BJ (cell line): ENCODE data around the gene KRT81. TPM values are rescaled to one million over a fixed set of nuclear protein-coding genes. Genes with fewer than 3 reads are reported as not detected.
"Not testable (repeated sequence)": the region's sequence is repeated elsewhere in the genome, so short reads cannot be mapped to it uniquely, and the experiment has no call there.

Experiments used
- CTCF ChIA-PET: fragments of 350-600 bp; formaldehyde crosslinking; extraction: SDS; loops from one replicate; lab custom pipeline; 2021; ENCODE audit warnings: antibody characterized with exemption, inconsistent platforms; lab: Yijun Ruan, JAX
- POLR2A ChIA-PET: fragments of 300-600 bp; sonication (Branson Sonifier 250); formaldehyde crosslinking; extraction: SDS; loops from one replicate; lab custom pipeline; 2021; ENCODE audit warnings: antibody characterized with exemption; lab: Charles Lee
- DNase-seq: peaks from one replicate; pipeline ENCODE4 v3.0.0-alpha.2; 2011; ENCODE audit warnings: low read depth
- H3K27me3 ChIP-seq: 2 replicates; pipeline ENCODE4 v1.6.0; 2011; ENCODE audit warnings: low read length; ENCODE audit not compliant: control insufficient read depth, insufficient read depth
- H3K36me3 ChIP-seq: 2 replicates; pipeline ENCODE4 v1.5.1; 2011; ENCODE audit warnings: low read length; ENCODE audit not compliant: control insufficient read depth, insufficient read depth
- H3K4me3 ChIP-seq: 2 replicates; pipeline ENCODE4 v1.5.1; 2011; ENCODE audit warnings: low read depth, mild to moderate bottlenecking, control low read depth, low read length
- polyA plus RNA-seq: library from polyadenylated mRNA; depleted of rRNA; stranded (reverse); fragments of >200 nt; gene quantifications from 2 replicates; pipeline ENCODE4 v1.2.3, GENCODE V29; 2011
- TF ChIP-seq, protein P1 (sequence below): IDR thresholded peaks from 2 replicates; pipeline ENCODE4 v1.5.1; 2011; ENCODE audit warnings: low read depth, mild to moderate bottlenecking, control low read depth, inconsistent platforms, low read length, moderate library complexity; ENCODE audit not compliant: insufficient read depth

Gene KRT81
- polyA plus RNA-seq, 1 experiment = 24.7 TPM

DNA sequence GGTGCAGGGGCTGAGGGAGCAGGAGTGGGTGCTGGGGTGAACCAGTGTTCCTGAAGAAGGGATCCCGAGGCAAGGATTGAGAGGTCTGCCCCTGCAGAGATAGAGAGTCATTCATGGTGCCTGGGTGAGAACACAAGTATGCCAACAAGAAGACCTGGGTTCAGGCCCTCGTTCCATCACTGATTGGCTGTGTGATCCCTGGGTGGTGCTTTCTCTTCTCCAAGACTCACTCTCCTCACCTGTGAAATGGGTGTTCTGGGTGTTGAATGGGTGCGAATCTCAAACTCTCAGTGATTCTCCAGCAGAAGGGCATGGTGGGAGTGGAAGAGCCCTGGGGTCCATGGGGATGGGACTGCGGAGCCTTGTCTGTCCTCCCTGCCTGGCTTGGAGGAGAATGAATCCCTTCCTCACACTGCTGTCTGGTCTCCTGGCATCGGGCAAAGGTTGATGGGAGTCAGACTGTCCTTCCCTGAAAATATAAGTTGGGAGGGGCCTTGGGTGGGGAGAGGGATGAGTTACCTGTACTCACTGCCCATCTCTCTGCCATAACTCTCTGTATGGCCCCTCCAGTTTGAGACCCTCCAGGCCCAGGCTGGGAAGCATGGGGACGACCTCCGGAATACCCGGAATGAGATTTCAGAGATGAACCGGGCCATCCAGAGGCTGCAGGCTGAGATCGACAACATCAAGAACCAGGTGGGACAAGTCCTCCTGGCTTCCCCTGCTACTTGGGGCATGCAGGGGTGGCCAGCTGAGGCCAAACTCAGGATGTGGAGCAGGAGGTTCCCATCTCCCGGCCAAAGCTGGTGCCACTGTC, 48.7 kb downstream of the KRT81 start:
- no peaks in the 10 kb centered on the region for H3K36me3 ChIP-seq
- CTCF ChIA-PET = interaction anchor here (1.5 to 3.3 kb wide), 4 partner anchors 10 to 65 kb away, joined by 5 to 19 read pairs (median 8); partner anchors contain the start of gene KRT7
- TF ChIP-seq, protein P1, sequence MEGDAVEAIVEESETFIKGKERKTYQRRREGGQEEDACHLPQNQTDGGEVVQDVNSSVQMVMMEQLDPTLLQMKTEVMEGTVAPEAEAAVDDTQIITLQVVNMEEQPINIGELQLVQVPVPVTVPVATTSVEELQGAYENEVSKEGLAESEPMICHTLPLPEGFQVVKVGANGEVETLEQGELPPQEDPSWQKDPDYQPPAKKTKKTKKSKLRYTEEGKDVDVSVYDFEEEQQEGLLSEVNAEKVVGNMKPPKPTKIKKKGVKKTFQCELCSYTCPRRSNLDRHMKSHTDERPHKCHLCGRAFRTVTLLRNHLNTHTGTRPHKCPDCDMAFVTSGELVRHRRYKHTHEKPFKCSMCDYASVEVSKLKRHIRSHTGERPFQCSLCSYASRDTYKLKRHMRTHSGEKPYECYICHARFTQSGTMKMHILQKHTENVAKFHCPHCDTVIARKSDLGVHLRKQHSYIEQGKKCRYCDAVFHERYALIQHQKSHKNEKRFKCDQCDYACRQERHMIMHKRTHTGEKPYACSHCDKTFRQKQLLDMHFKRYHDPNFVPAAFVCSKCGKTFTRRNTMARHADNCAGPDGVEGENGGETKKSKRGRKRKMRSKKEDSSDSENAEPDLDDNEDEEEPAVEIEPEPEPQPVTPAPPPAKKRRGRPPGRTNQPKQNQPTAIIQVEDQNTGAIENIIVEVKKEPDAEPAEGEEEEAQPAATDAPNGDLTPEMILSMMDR = no peak
- H3K27me3 ChIP-seq = no peaks in the 10 kb centered on the region
- no peak for DNase-seq
- no peak overlapping the region for H3K4me3 ChIP-seq
- POLR2A ChIA-PET = no interaction called here

DNA sequence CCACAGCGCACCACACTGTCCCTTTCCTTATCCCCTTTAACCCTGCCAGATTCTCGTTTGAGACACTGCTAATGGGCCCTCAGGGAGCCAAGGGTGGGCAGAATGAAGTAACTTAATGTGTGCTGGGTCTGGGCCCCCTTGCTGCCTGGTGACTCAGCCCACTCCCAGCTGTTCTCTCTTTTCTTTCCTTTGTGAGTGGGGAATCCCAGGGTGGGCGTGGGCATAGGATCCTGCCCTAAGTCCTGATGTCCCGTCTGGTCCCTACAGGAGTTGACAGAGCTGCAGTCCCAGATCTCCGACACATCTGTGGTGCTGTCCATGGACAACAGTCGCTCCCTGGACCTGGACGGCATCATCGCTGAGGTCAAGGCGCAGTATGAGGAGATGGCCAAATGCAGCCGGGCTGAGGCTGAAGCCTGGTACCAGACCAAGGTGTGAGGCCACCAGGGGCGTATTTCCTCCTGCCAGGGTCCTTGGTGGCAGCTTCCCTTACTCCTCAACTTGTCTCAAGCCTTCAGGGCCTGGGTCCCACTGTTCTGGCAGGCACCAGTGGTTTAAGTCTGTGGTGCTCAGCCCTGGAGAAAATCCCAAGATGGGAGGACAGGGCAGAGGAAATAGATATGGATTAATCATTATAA, 50.0 kb downstream of the KRT81 start:
- TF ChIP-seq, protein P1 = no peak
- ChIA-PET POLR2A (no interaction called here), CTCF (interaction anchor here (1.5 kb wide), 1 partner anchor 38 kb away, joined by 9 read pairs; no protein-coding TSS in a partner anchor)
- Histone ChIP-seq H3K4me3 (no peak overlapping the region), H3K27me3 (no peaks in the 10 kb centered on the region), H3K36me3 (no peaks in the 10 kb centered on the region)
- no peak for DNase-seq

DNA sequence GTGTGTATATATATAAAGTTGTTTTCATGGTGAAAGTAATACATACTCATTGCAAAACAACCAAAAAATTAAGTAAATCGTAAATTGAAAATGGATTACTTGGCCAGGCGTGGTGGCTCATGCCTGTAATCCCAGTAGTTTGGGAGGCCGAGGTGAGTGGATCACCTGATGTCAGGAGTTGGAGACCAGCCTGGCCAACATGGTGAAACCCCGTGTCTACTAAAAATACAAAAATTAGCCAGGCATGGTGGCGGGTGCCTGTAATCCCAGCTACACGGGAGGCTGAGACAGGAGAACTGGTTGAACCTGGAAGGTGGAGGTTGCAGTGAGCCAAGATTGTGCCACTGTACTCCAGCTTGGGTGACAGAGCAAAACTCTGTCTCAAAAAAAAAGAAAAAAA, 51.1 kb downstream of the KRT81 start:
- H3K27me3 ChIP-seq, POLR2A ChIA-PET, DNase-seq, H3K36me3 ChIP-seq, H3K4me3 ChIP-seq, CTCF ChIA-PET: not testable (repeated sequence)

DNA sequence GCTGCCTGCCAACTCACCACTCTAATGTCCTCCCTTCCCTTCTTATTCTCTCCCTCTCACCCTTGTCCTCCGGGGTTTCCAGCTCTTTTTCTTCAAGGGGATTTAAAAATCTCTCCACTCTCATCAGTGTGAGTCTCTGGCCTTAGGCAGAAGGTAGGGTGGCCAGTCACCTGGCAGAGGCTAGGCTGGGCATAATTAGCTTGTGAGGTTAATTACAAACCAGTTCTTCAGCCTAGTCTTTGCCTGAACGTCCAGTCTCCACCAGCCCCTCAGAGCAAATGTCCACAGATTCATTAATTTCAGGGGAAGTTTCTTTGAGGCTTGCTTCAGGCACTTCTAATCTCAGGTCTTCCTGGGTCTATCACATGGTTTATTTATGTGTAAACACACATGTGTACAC, 51.6 kb downstream of the KRT81 start:
- no peak for DNase-seq
- ChIA-PET POLR2A (no interaction called here), CTCF (no interaction called here)
- no peaks in the 10 kb centered on the region for H3K36me3 ChIP-seq
- TF ChIP-seq, protein P1 = no peak
- no peaks in the 10 kb centered on the region for H3K27me3 ChIP-seq
- no peak overlapping the region for H3K4me3 ChIP-seq

DNA sequence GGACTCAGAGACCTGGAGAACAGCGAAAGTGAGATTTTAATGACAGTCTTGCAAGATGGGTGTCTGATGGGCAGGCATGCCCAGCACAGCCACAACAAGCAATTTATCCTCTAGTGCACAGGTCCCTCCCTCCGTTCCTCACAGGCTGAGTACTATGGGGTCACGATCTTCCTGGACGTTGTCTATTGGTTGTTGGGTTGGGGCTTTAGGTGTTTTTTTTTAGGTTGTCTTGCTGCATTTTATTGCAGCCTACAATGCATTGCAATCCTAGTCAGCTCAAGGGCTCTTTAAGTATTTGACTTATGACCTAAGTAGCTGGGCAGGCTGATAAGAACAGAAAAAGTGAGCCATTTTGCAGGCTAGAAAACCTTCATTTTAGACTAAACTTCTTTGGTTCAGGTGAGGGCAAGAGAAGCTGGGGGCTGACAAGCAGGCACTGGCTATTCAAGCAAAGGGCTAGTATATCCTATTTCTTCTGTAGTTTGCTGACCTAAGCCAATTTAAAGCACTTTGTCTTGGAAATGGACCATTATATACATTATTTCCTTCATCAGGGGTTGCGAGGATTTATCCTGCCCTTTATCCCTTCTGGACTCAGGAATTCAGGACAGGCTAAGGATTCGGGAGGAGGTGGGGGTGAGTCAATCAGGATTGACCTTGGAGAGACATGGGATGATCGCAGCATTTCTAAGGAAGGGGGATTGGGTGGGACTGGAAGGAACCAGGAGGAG, 52.3 kb downstream of the KRT81 start:
- TF ChIP-seq, protein P1 = no peak
- DNase-seq = no peak
- Histone ChIP-seq H3K36me3 (no peaks in the 10 kb centered on the region), H3K27me3 (no peaks in the 10 kb centered on the region), H3K4me3 (no peak overlapping the region)
- ChIA-PET POLR2A (no interaction called here), CTCF (interaction anchor here (1.0 kb wide), 1 partner anchor 40 kb away, joined by 5 read pairs; no protein-coding TSS in a partner anchor)
